Stimulated activated CD8-positive, alpha-beta memory T cell treated with anti-CD3 and anti-CD28 coated beads, Interleukin-2, amount 100 ng/mL, for 48 hours (primary cell): Measurements from ENCODE around the gene OLFML2A.
"Not testable (repeated sequence)": the region's sequence is repeated elsewhere in the genome, so short reads cannot be mapped to it uniquely, and the experiment has no call there.

Experiments
- DNase-seq, 2 donors: peaks; one replicate each; pipeline ENCODE4 v3.0.0-alpha.2; 2020; ENCODE audit warnings: low read depth in 2 of 2

OLFML2A gene

DNA sequence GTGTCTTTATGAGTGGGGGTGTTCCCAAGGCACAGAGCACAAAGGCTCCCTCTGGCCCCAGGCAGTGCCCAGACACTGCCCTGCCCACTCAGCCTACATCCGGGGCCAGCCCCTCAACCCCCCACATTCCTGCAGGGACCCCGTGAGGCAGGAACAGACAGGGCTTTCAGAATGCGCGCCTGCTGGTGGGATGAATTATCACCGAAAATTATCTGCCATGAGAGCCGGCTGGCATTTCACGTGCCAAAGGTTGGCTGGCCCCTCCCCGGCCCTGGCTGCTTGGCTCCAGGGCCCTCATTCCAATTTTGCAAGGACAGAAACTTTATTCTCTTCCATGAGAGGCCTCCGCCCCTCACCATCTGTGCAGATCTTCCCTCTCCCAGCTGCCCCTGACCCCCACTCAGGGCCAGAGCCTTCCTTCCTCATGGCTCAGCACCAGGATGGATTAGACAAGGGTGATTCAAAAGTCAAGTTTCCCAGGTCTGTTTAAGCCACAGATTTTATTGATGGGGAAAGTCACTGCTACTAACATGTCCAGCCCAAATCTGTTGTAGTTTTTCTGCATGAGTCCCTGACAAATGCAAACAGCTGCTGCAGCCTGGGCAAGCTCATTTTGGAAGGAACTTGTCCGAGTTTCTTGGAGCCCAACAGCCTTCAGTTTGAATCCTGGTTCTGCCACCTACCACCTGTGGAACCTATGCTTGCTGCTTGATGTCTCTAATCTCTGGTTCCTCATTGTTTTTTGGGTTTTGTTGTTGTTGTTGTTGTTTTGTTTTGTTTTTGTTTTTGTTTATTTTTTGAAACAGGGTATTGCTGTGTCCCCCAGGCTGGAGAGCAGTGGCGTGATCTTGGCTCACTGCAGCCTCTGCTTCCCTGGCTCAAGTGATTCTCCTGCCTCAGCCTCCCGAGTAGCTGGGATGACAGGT lies 44.0 kb downstream of the OLFML2A start:
- no peak for DNase-seq

DNA sequence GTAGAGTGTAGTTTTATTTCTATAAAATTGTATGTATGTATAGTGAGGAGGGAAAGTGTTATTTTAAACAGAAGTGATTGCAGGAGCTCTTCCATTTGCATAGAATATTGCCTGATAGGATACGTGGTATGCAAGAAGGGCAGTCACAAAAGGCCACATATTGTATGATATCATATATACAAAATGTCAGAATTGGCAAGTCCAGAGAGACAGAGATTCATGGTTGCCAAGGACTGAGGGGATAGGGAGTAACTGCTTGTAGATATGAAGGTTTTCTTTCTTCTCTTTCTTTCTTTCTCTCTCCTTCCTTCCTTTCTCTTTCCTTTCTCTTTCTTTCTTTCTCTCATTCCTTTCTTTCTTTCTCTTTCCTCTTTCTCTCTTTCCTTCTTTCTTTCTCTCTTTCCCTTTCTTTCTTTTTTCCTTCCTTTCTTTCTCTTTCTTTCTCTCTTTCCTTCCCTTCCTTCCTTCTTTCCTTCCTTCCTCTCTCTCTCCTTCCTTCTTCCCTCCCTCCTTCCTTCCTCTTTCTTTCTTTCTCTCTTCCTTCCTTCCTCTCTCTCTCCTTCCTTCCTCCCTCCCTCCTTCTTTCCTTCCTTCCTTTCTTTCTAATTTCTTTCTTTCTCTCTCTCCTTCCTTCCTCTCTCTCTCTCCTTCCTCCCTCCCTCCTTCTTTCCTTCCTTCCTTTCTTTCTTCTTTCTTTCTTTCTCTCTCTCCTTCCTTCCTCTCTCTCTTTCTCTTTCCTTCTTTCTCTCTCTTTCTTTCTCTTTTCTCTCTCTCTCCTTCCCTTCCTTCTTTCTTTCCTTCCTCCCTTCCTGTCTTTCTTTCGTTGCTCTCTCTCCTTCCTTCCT lies 51.8 kb downstream of the OLFML2A start:
- DNase-seq, result no peak

DNA sequence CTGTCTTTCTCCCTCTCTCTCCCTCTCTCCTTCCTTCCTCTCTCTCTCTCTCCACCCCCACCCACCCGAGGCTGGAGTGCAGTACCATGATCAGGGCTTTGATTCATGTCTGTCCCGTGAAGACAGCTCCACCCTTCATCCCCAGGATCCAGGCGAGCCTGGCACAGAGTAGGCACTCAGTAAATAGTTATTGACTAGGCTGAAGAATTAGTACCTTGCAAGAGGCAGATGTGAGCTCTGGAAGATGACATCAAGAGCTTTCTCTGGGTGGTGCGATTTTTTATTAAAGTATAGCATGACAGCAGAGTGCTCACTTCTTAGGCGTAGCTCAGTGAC lies 52.4 kb downstream of the OLFML2A start:
- no peak for DNase-seq

DNA sequence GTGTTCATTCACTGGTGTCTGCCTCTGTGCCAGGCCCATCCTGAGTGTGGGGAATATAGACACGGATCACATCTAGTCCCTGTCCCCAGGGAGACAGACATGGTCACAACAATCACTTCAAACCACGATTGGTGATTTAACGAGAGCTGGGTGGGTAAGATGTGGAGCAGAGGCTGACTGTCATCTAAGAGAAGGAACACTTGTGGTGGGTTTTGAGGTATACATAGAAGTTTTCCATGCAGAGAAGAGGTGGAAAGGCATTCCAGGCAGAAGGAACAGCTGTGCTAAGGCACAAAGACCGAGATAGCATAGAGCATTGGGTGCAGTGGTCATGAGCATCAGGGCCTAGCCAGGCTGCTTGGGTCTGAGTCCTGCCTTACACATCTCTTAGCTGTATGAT lies 53.7 kb downstream of the OLFML2A start:
- DNase-seq, result no peak

DNA sequence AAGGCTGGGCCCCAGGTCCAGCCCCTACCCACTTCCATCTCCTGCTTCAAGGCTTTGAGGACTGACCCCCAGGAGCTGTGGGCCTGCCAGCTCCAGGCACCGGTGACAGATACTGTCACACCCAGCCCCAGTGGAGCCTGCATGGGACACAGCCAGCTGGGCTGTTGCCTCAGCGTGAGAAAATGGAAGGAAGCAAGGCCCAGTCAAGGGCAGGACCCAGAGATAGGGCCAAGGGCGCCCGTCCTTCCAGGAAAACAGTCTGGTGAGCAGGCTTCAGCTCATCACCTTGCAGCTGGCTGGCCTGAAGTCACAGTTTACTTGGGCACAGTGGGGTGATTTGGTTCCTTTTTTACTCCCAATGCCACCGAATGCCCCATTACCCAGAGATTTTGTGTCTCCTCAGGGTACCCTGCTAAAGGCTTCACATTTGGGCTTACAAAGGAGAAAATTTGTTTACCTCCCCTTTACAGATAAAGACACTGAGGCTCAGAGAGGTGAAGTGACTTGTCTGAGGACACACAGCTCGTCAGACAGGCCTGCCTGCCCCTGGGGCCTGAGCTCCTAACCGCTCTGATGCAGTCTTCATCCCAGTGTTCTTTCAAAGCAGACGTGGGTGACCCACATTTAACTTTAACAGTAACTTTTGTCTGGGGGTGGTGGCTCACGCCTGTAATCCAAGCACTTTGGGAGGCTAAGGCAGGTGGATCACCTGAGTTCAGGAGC lies 54.9 kb downstream of the OLFML2A start:
- no peak for DNase-seq

DNA sequence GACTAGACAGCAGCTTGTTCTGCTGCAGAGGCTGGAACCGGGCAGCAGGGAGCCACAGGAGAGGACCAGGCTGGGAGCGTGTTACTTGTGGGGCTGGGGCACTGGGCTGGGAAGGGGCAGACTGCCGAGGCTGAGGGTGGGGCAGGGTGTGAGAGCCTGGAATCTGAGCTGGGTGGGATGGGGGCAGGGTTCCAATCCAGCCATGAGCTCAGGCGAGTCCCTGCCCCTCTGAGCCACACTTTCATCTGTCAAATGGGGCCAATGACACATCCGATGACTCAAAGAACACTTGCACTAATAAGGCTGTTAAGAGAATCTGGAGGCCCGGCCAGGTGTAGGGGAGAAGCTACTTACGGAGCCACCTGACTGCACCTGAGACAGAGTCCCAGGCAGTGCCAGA lies 57.7 kb downstream of the OLFML2A start:
- no peak for DNase-seq

DNA sequence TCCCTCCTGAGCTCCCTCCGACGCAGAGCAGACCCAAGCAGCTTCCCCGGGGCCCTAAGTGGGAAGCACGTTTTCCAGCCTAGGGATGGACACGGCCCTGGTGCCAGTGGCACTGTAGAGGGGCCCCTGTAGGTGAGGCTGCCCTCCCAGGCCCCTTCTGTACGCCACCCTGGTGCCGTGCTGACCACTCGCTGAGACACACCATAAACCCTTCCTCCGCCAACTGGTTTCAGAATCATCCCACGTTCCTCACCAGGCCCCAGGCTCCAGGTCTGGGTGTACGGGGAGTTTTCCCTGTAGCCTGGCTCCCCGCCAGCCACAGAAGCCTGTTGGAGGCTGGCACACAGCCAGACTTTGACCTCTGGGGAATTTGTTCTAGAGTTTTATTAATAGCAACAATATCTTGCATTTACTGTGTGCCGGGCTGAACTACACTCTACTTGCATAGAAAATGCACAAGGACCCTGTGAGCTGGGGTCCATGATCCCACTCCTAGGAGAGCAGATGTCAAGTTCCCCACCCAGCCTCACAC lies 58.2 kb downstream of the OLFML2A start:
- no peak for DNase-seq

DNA sequence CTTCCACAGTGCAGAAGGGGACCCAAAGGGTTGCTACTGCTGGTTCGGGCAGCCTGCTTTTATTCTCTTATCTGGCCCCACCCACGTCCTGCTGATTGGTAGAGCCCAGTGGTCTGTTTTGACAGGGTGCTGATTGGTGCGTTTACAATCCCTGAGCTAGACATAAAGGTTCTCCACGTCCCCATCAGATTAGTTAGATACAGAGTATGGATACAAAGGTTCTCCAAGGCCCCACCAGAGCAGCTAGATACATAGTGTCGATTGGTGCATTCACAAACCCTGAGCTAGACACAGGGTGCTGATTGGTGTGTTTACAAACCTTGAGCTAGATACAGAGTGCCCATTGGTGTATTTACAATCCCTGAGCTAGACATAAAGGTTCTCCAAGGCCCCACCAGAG lies 61.2 kb downstream of the OLFML2A start:
- not testable (repeated sequence) for DNase-seq

DNA sequence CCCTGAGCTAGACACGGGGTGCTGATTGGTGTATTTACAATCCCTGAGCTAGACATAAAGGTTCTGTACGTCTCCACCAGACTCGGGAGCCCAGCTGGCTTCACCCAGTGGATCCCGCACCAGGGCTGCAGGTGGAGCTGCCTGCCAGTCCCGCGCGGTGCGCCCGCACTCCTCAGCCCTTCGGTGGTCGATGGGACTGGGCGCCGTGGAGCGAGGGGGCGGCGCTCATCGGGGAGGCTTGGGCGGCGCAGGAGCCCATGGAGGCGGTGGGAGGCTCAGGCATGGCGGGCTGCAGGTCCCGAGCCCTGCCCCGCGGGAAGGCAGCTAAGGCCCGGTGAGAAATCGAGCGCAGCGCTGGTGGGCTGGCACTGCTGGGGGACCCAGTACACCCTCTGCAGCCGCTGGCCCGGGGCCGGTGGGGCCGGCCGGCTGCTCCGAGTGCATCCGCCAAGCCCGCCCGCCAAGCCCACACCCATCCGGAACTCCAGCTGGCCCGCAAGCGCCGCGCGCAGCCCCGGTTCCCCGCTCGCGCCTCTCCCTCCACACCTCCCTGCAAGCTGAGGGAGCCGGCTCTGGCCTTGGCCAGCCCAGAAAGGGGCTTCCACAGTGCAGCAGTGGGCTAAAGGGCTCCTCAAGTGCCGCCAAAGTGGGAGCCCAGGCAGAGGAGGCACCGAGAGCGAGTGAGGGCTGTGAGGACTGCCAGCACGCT lies 61.8 kb downstream of the OLFML2A start:
- DNase-seq, result not testable (repeated sequence)

DNA sequence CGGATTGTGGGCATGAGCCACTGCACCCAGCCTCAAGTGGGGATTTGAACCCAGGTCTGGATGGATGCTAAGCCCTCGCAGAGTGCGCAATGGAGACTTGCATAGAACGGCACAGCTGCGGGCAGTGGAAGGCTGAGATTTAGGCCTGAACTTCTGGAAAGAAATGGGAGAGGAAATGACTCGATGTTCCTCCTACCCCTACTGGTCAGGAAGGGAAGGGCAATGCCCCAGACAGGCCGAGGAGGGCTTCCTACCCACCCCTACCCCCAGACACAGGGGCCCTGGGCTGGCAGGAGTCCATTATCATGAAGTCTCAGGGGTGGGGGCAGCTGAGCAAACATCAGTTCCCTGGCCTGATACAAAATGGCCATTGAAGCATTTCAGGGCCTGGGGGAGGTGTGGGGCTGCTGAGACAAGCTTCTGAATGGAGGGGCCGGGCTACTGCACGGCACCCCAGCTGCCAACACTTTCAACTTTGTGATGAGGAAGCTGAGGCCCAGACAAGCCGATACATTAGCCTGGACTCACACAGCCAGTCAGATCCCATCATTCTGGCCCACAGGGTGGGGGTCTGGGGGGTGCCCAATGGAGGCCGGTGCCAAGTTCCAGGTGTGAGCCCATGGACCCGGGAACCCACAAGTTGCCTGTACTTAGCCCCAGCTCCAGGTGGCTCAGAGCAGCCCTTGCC lies 62.8 kb downstream of the OLFML2A start:
- no peak for DNase-seq

DNA sequence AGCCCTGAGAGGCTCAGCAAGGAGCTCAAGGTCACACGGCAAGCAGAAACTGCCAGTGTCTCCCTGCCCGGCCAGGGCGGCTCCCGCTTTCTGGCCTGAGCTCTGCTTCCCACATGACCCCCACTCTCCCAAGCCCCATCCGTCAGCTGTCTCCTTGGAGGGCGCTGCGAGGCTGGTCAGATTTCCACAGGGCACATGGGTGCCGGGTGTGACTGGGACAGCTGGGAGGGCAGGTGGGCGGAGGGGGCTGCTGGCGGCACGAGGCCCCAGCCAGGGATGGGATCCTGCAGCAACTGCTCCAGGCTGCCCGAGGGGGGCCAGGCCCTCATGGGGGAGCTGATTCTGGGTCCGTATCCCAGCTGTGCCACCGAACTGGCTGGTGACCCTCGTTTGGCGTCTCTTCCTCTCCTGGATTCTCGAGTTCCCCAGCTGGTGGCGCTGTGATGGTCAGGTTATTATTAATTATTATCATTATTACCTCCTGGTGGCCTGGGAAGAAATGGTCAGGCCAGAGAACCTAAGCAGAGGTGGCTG lies 63.4 kb downstream of the OLFML2A start:
- no peak for DNase-seq

DNA sequence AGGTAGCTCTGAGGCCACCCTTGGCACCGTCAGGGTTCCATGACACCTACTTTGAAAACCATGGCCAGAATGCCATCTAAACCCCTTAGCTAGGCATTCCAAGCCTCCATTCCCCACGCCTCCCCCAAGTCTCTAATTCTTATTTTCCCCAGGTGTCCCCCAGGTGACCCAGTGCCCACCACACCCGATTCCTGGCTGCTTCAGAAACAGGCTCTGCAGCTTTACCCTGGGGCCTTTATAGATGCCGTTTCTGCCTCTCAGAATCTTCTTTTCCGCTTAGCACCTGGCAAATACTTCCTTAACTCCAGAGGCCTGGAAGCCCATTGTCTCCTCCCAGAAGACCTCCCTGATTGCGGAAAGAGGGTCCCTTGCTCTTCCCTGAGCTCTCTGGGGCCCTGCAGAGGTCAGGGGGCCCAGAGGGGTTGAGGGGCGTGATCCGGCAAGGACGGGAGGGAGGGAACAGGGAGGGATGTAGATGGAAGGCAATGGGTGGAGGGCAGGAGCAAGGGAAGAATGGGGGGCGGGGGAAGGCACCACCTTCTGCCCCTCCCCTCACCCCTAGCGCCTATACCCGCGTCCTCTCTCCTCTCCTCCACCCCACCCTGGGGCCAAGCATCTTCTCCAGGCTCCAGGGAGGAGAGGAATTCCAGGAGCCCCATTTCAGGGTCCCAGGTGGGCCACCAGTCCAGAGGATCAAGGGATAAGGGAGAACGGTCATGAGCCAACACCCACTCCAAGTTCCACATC lies 64.3 kb downstream of the OLFML2A start:
- DNase-seq, result no peak

DNA sequence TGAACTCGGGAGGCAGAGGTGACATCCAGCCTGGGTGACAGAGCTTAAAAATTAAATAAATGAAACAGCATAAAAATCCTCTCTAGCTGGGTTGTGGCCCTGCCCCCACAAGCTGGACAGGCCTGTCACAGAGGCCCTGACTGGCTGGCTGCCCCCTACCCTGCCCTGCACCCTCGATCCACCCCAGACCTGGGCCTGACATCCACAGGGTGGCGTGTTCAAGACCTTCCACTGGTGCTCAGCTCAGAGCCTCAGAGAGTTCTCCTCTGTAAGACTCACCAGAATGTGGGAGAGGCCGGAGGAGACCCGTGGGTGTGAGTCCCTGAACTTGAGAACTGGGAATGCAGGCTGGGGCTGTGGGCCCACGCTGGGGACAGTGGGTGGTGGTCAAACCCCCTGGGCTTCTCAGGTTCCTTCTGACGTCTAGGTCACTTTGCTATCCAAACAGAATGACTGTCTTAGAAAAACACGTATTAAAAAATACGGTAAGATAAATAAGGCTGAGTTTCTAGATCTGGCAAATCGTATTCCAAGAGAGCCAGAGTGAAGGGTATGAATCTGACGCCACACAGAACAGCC lies 66.6 kb downstream of the OLFML2A start:
- no peak for DNase-seq

DNA sequence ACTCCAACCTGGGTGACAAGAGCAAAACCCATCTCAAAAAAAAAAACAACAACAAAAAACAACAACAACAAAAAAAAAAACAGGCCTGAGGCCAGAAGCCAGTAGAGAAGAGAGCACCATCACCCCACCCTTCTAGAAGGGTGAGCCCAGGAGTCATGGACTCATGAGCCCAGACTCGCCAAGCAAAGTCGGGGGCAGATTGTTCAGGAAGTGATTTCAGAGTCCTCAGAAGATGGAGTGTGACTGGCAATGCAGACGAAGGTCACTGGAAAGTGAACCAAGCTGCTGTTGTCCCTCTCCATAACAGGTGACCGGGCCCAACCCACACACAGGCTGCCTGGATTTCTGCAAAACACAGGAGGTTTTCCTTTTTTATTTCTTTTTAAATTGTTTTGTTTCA lies 67.4 kb downstream of the OLFML2A start:
- no peak for DNase-seq

DNA sequence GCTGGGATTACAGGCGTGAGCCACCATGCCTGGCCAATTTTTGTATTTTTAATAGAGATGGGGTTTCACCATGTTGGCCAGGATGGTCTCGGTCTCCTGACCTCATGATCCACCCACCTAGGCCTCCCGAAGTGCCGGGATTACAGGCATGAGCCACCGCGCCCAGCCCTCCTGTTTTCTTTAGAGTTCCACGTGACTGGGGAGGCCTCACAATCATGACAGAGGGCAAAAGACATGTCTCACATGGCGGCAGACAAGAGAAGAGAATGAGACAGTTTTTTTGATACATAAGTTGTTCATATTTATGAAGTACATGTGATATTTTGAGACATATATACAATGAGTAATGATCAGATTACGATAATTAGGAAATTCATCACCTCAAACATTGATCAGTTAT lies 69.5 kb downstream of the OLFML2A start:
- DNase-seq, result not testable (repeated sequence)

DNA sequence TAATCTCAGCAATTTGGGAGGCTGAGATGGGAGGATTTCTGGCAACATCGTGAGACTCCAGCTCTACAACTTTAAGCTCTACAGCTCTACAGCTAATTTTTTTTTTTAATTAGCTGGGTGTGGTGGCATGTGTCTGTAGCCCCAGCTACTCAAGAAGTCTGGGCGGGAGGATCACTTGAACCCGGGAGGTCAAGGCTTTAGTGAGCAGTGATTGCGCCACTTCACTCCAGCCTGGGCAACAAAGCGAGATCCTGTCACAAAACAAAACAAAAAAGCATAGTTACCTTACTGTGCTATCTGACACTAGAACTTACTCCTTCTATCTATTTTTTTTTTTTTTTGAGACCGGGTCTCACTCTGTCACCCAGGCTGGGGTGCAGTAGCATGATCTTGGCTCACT lies 70.0 kb downstream of the OLFML2A start:
- DNase-seq, result no peak

DNA sequence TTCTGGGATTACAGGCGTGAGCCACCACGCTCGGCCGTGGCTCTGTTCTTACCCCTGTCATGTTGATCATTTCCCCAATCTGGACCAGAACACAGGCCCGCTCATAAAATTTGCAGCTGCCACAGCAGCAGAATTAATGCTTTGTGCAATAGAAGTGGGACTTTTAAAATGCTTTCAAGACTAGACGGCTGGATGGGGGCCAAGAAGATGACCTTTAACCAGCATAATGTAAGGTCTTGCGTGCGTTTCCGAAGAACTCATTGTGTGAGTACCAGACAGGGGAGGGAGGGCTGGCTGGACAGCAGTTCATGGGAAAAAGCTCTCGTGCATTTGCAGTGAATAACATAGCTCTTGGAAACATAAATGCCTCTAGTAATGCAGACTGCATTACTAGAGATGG lies 72.9 kb downstream of the OLFML2A start:
- DNase-seq, result no peak

DNA sequence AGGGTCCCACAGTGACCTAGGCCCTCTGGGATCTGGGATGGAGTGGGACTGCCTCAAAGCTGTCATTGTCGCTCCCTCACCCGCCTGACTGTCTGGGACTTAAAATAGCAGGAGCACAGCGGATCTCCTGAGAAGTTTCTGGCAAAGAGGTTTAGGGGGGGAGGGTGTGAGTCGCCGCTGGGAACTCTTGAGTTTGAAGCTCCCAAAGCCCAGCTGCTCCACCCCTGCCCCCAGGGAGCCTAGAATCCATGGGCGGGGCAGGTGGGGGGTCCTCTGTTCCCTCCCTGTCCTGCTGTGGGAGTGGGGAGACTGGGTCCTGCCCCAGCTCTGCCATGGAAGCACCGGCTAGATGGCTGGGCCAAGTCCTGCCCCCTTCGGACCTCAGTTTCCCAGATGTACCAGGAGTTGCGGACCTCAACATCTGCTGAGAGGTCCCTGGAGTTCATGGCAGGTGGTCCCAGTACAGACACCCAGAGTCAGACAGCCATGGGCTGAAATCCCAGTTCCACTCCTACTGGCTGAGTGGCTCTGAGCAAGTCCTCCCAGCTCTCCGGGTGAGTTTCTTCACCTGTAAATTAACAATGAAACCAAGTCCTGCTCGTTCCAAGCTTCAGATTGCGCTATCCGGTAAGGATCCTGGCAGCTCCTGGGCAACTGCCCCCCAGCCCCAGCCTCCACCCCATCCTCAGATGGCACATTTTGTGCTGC lies 75.3 kb downstream of the OLFML2A start:
- DNase-seq, result no peak
